Measurements from ENCODE around the gene ZNF281.

ZNF281 gene

DNA sequence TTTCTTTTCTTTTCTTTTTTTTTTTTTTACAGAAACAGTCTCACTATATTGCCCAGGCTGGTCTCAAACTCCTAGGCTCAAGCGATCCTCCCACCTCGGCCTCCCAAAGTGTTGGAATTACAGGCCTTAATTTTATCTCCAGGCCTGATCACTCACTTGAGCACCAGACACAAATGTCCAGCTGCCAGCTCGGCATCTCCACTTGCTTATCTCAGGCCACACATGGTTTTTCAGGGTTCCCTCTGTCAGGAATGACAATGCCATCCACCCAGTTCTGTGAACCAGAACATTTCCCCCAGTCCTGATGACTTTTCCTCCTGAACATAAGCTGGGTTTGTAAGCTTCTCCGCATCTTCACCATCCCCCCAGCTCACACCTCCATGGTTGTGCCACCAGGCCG, 44.6 kb upstream of the ZNF281 start:
- 0 out of 2 replicates have a peak, but pooled peaks cover 5% of the 10 kb centered on the region for H3K4me1 ChIP-seq (ENCODE audit: control insufficient read depth, insufficient read depth, low read length)
- no peak overlapping the region for H3K4me3 ChIP-seq (ENCODE audit: low read depth, low read length)
- ChIA-PET POLR2A (no interaction called here), CTCF (no interaction called here)
- H3K9me3 ChIP-seq (ENCODE audit: control insufficient read depth, insufficient read depth, low read depth, low read length), result no peaks in the 10 kb centered on the region
- H3K27ac ChIP-seq (ENCODE audit: extremely low read depth, low read depth, low read length), result no peak overlapping the region
- no peak for TF ChIP-seq ZNF664 (tag by site-specific recombination; IDR thresholded peaks at IDR 0.05)
- no peak for TF ChIP-seq ZNF391 (tag by site-specific recombination; IDR thresholded peaks at IDR 0.05; ENCODE audit: borderline replicate concordance, low read depth)
- no peak for TF ChIP-seq KLF7 (tag by site-specific recombination; IDR thresholded peaks at IDR 0.05; ENCODE audit: borderline replicate concordance)
- no peak for TF ChIP-seq PATZ1 (tag by site-specific recombination; IDR thresholded peaks at IDR 0.05)
- no peaks in the 10 kb centered on the region for H3K36me3 ChIP-seq (ENCODE audit: control insufficient read depth in 2 of 2, insufficient read depth in 1 of 2, low read length in 2 of 2)

DNA sequence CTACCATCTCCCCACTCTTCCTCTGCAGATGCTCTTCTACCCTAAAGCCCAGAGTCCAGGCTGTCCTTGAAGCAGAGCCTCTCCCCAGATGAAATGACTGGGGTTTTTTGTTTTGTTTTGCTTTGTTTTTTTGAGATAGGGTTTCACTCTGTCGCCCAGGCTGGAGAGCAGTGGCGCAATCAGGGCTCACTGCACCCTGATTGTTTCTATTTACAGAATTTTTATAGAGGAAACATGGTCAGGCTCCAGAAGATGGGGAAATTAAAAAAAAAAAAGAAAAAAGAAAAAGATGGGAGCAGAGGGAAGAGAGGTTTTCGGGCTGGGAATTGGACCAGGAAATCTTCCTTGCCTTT, 43.7 kb upstream of the ZNF281 start:
- no peaks in the 10 kb centered on the region for H3K36me3 ChIP-seq (ENCODE audit: control insufficient read depth in 2 of 2, insufficient read depth in 1 of 2, low read length in 2 of 2)
- no peak overlapping the region for H3K27ac ChIP-seq (ENCODE audit: extremely low read depth, low read depth, low read length)
- TF ChIP-seq ZNF473 (tag by site-specific recombination; IDR thresholded peaks at IDR 0.05), result no peak
- TF ChIP-seq ZNF560 (tag by site-specific recombination; IDR thresholded peaks at IDR 0.05; ENCODE audit: borderline replicate concordance), result no peak
- TF ChIP-seq ZNF335 (tag by site-specific recombination; conservative IDR thresholded peaks at IDR 0.05), result 0 out of 2 replicates have a peak, but pooled peaks have one; percentile 9
- TF ChIP-seq GFI1B (tag by site-specific recombination; IDR thresholded peaks at IDR 0.05), result peak; percentile 48; the same call in 1 of the 2 replicates
- POLR2A ChIA-PET, result no interaction called here
- H3K4me1 ChIP-seq (ENCODE audit: control insufficient read depth, insufficient read depth, low read length), result 0 out of 2 replicates have a peak, but pooled peaks cover 5% of the 10 kb centered on the region
- H3K4me3 ChIP-seq (ENCODE audit: low read depth, low read length), result no peak overlapping the region
- CTCF ChIA-PET, result no interaction called here
- H3K9me3 ChIP-seq (ENCODE audit: control insufficient read depth, insufficient read depth, low read depth, low read length), result no peaks in the 10 kb centered on the region

DNA sequence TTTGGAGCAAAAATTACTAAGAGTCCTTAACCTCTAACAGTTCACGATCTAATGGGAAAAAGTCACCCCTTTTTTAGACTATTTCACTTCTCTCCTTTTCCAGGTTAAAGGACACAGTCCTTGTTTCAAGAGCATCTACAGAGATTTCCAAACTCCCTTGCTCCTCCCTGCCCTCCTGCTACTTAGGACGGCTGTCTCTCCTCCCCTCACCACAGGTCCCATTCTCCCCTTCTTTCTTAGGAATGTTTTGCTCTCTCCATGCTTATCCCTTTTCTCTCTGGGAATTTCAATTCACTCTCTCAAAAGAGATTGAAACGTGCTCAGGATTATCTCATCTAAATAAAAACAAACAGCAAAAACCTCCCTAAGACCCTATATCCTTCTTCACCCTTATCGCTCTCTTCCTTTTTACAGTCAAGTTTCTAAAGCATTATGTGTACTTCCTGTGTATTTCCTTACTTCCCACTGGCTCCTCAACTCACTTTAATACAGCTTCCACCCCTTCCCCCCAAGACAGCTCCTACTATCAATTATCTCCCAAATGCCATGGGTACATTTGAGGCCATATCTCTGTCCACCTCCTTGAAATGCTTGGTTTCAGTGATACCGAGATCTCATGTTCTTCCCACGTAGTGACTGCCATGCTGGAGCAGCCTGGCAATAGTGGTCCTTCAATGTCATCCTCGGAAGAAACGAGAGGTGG, 43.2 kb upstream of the ZNF281 start:
- Histone ChIP-seq H3K36me3 (ENCODE audit: control insufficient read depth in 2 of 2, insufficient read depth in 1 of 2, low read length in 2 of 2) (no peaks in the 10 kb centered on the region), H3K27ac (ENCODE audit: extremely low read depth, low read depth, low read length) (no peak overlapping the region), H3K4me3 (ENCODE audit: low read depth, low read length) (no peak overlapping the region), H3K4me1 (ENCODE audit: control insufficient read depth, insufficient read depth, low read length) (0 out of 2 replicates have a peak, but pooled peaks cover 5% of the 10 kb centered on the region), H3K9me3 (ENCODE audit: control insufficient read depth, insufficient read depth, low read depth, low read length) (no peaks in the 10 kb centered on the region)
- TF ChIP-seq ZNF792 (tag by site-specific recombination; IDR thresholded peaks at IDR 0.05) (no peak), ZBTB21 (tag by site-specific recombination; IDR thresholded peaks at IDR 0.05) (no peak), ZNF416 (tag by site-specific recombination; IDR thresholded peaks at IDR 0.05) (no peak), ZNF76 (tag by site-specific recombination; IDR thresholded peaks at IDR 0.05; ENCODE audit: borderline replicate concordance, low read depth) (no peak), ZNF664 (tag by site-specific recombination; IDR thresholded peaks at IDR 0.05) (peak; percentile 62), ZBTB26 (tag by site-specific recombination; optimal IDR thresholded peaks at IDR 0.05) (no peak), ZBTB20 (tag by site-specific recombination; IDR thresholded peaks at IDR 0.05) (peak; percentile 56), ZNF335 (tag by site-specific recombination; conservative IDR thresholded peaks at IDR 0.05) (0 out of 2 replicates have a peak, but pooled peaks have one; percentile 33), PRDM1 (tag by site-specific recombination; IDR thresholded peaks at IDR 0.05) (no peak), ZNF175 (tag by site-specific recombination; IDR thresholded peaks at IDR 0.05) (no peak), PRDM10 (tag by site-specific recombination; IDR thresholded peaks at IDR 0.05) (no peak)
- TF ChIP-seq, protein P1, sequence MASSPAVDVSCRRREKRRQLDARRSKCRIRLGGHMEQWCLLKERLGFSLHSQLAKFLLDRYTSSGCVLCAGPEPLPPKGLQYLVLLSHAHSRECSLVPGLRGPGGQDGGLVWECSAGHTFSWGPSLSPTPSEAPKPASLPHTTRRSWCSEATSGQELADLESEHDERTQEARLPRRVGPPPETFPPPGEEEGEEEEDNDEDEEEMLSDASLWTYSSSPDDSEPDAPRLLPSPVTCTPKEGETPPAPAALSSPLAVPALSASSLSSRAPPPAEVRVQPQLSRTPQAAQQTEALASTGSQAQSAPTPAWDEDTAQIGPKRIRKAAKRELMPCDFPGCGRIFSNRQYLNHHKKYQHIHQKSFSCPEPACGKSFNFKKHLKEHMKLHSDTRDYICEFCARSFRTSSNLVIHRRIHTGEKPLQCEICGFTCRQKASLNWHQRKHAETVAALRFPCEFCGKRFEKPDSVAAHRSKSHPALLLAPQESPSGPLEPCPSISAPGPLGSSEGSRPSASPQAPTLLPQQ (tag by site-specific recombination; IDR thresholded peaks at IDR 0.05), result no peak
- ChIA-PET CTCF (no interaction called here), POLR2A (no interaction called here)
